GM13976 (cell line): ENCODE measurements around the gene SASH1.

ENCODE experiments used
- DNase-seq: peaks from one replicate; pipeline ENCODE4 v3.0.0; 2012; ENCODE audit warnings: low spot score
- in situ Hi-C: fragments of 300-500 bp; cut with MboI; formaldehyde crosslinking; loops from one replicate; pipeline ENCODE4 v1.12.0; 2022; ENCODE audit warnings: low sequenced_read_pairs, mixed read lengths, inconsistent platforms; ENCODE audit not compliant: unreplicated experiment
- TF ChIP-seq, protein P1 (sequence below): IDR thresholded peaks from 2 replicates; pipeline ENCODE4 v1.5.1; 2012; ENCODE audit warnings: borderline replicate concordance, mild to moderate bottlenecking; ENCODE audit not compliant: insufficient read depth; ENCODE audit errors: extremely low read depth, missing control alignments, control extremely low read depth

Gene SASH1

GRCh38 chr6:148595550-148595949 lies 252.9 kb downstream of the SASH1 start:
- TF ChIP-seq, protein P1, sequence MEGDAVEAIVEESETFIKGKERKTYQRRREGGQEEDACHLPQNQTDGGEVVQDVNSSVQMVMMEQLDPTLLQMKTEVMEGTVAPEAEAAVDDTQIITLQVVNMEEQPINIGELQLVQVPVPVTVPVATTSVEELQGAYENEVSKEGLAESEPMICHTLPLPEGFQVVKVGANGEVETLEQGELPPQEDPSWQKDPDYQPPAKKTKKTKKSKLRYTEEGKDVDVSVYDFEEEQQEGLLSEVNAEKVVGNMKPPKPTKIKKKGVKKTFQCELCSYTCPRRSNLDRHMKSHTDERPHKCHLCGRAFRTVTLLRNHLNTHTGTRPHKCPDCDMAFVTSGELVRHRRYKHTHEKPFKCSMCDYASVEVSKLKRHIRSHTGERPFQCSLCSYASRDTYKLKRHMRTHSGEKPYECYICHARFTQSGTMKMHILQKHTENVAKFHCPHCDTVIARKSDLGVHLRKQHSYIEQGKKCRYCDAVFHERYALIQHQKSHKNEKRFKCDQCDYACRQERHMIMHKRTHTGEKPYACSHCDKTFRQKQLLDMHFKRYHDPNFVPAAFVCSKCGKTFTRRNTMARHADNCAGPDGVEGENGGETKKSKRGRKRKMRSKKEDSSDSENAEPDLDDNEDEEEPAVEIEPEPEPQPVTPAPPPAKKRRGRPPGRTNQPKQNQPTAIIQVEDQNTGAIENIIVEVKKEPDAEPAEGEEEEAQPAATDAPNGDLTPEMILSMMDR: no peak
- in situ Hi-C loops: loop anchor here (25.0 kb wide), 1 partner anchor 842 kb away; no protein-coding TSS in a partner anchor
- DNase-seq: no peak

DNA sequence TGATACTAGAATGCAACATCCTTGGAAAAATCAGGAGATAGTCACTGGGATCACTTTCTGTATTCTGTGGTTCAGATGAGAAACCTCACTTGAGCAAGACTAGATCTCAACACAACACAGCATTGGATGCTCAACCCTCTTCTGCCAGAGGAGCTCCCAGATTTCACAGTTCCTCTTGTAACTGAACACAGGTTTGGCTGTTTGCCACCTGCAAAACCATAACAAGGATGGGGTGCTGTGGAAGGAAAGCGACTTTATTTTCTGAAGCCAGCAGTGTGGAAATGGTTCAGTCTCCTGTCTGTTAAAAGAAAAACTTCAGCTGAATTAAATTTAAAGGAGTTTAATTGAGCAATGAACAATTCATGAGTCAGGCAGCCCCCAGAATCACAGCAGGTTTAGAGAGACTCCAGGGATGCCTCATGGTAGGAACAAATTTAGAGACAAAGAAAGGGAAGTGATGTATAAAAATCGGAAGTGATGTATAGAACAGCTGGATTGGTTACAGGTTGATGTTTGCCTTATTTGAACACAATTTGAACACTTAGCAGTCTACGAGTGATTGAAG lies 254.3 kb downstream of the SASH1 start:
- DNase-seq: no peak
- TF ChIP-seq, protein P1: no peak
- in situ Hi-C loops: loop anchor here (25.0 kb wide), 1 partner anchor 840 kb away; no protein-coding TSS in a partner anchor

- TF ChIP-seq, protein P1: no peak
- no peak for DNase-seq
- in situ Hi-C loops: loop anchor here (25.0 kb wide), 1 partner anchor 839 kb away; no protein-coding TSS in a partner anchor
These were observed 256.1 kb downstream of the SASH1 start for GRCh38 chr6:148598724-148599123.

DNA sequence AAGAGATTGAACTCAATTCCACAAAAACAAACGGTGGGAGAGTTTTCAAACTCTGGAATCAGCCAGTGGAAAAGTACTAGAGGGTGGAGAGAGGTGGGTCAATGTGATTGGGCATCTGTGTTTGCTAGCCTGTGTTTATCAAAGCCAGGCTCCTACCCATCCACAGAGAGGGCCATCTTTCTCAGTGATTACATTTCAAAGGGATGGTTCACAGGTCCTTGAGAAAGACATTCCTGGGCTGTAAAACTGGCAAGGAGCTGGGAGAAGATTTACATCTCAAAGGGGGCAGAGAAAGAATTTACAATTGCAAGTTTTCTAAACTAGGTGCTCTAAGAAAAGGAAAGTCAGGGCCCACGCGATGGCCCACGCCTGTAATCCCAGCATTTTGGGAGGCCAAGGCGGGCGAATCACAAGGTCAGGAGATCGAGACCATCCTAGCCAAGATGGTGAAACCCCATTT lies 257.4 kb downstream of the SASH1 start:
- in situ Hi-C loops: loop anchor here (25.0 kb wide), 1 partner anchor 837 kb away; no protein-coding TSS in a partner anchor
- TF ChIP-seq, protein P1: no peak
- no peak for DNase-seq
